BJ (cell line): ENCODE data around the gene HS6ST3. TPM values are rescaled to one million over a fixed set of nuclear protein-coding genes. Genes with fewer than 3 reads are reported as not detected.
A peak's percentile ranks its signal among the peaks of the same experiment; 100 is the strongest.

Source experiments
- CTCF ChIA-PET: fragments of 350-600 bp; formaldehyde crosslinking; extraction: SDS; loops from one replicate; lab custom pipeline; 2021; ENCODE audit warnings: antibody characterized with exemption, inconsistent platforms; lab: Yijun Ruan, JAX
- POLR2A ChIA-PET: fragments of 300-600 bp; sonication (Branson Sonifier 250); formaldehyde crosslinking; extraction: SDS; loops from one replicate; lab custom pipeline; 2021; ENCODE audit warnings: antibody characterized with exemption; lab: Charles Lee
- DNase-seq: peaks from one replicate; pipeline ENCODE4 v3.0.0-alpha.2; 2011; ENCODE audit warnings: low read depth
- H3K27me3 ChIP-seq: 2 replicates; pipeline ENCODE4 v1.6.0; 2011; ENCODE audit warnings: low read length; ENCODE audit not compliant: control insufficient read depth, insufficient read depth
- H3K36me3 ChIP-seq: 2 replicates; pipeline ENCODE4 v1.5.1; 2011; ENCODE audit warnings: low read length; ENCODE audit not compliant: control insufficient read depth, insufficient read depth
- H3K4me3 ChIP-seq: 2 replicates; pipeline ENCODE4 v1.5.1; 2011; ENCODE audit warnings: low read depth, mild to moderate bottlenecking, control low read depth, low read length
- CTCF ChIP-seq: IDR thresholded peaks from 2 replicates; pipeline ENCODE4 v1.5.1; 2011; ENCODE audit warnings: low read depth, mild to moderate bottlenecking, control low read depth, inconsistent platforms, low read length, moderate library complexity; ENCODE audit not compliant: insufficient read depth
- polyA plus RNA-seq: library from polyadenylated mRNA; depleted of rRNA; stranded (reverse); fragments of >200 nt; gene quantifications from 2 replicates; pipeline ENCODE4 v1.2.3, GENCODE V29; 2011

HS6ST3 gene
- polyA plus RNA-seq, 1 experiment, result not detected

- DNase-seq, result no peak
- ChIA-PET CTCF (interaction anchor here (0.7 to 1.5 kb wide), 4 partner anchors 10 to 799 kb away, joined by 3 to 6 read pairs (median 4); no protein-coding TSS in a partner anchor), POLR2A (no interaction called here)
- Histone ChIP-seq H3K4me3 (no peak overlapping the region), H3K27me3 (no peaks in the 10 kb centered on the region), H3K36me3 (no peaks in the 10 kb centered on the region)
- peak; percentile 30; the same call in 1 of the 2 replicates for TF ChIP-seq CTCF
Observed at GRCh38 chr13:96817336-96817941, 727.5 kb downstream of the HS6ST3 start.

- H3K27me3 ChIP-seq, result no peaks in the 10 kb centered on the region
- DNase-seq, result no peak
- no peak overlapping the region for H3K4me3 ChIP-seq
- H3K36me3 ChIP-seq, result no peaks in the 10 kb centered on the region
- ChIA-PET POLR2A (no interaction called here), CTCF (interaction anchor here (1.1 to 1.2 kb wide), 2 partner anchors 10 to 800 kb away, joined by 3 to 4 read pairs; no protein-coding TSS in a partner anchor)
- no peak for TF ChIP-seq CTCF
Observed at GRCh38 chr13:96819375-96819774, 729.5 kb downstream of the HS6ST3 start.

- H3K27me3 ChIP-seq, result no peaks in the 10 kb centered on the region
- POLR2A ChIA-PET, result no interaction called here
- no peak for TF ChIP-seq CTCF
- H3K4me3 ChIP-seq, result no peak overlapping the region
- CTCF ChIA-PET, result no interaction called here
- no peaks in the 10 kb centered on the region for H3K36me3 ChIP-seq
- no peak for DNase-seq
Observed at GRCh38 chr13:96821381-96821780, 731.5 kb downstream of the HS6ST3 start.

- Histone ChIP-seq H3K4me3 (no peak overlapping the region), H3K36me3 (no peaks in the 10 kb centered on the region), H3K27me3 (no peaks in the 10 kb centered on the region)
- no peak for TF ChIP-seq CTCF
- ChIA-PET POLR2A (no interaction called here), CTCF (no interaction called here)
- DNase-seq, result no peak
Observed at GRCh38 chr13:96821971-96822370, 732.1 kb downstream of the HS6ST3 start.

GRCh38 chr13:96822895-96823294 lies 733.0 kb downstream of the HS6ST3 start:
- POLR2A ChIA-PET, result no interaction called here

More at GRCh38 chr13:96822895-96823294, 733.0 kb downstream of the HS6ST3 start:
- Histone ChIP-seq H3K36me3 (no peaks in the 10 kb centered on the region), H3K4me3 (no peak overlapping the region), H3K27me3 (no peaks in the 10 kb centered on the region)
- CTCF ChIA-PET, result no interaction called here
- TF ChIP-seq CTCF, result no peak
- DNase-seq, result no peak
